ENCODE results near the gene CYBB.

CYBB gene

GRCh38 chrX:37785569-37785968 lies 5.7 kb downstream of the CYBB start:
- DNase-seq (ENCODE audit: low read depth, low spot score): no peak

- DNase-seq (ENCODE audit: low read depth, low spot score): no peak
These were observed 7.0 kb downstream of the CYBB start for GRCh38 chrX:37786624-37787422.

- no peak for DNase-seq (ENCODE audit: low read depth, low spot score)
These were observed 7.6 kb downstream of the CYBB start for GRCh38 chrX:37787423-37787869.

DNA sequence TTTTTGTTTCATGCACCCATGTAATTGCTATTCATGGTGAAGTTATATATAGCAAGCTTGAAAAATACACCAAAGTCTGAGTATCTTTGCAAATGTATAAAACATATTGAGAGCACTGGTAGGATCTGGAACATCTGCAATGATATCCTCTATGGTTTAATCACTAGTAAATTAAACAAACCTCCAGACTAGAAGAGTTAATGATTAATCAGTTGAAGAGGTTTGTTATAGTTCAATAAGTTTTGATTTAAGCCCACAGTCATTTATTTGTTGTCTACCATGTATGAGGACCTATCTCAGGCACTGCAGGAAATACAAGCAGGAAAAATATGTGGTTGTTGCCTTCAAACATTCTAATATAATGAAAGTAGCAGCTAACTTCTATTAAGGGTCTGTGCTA lies 16.5 kb downstream of the CYBB start:
- no peak for DNase-seq (ENCODE audit: low read depth, low spot score)

GRCh38 chrX:37796805-37797204 lies 16.9 kb downstream of the CYBB start:
- no peak for DNase-seq (ENCODE audit: low read depth, low spot score)

- no peak for DNase-seq (ENCODE audit: low read depth, low spot score)
These were observed 20.1 kb downstream of the CYBB start for GRCh38 chrX:37799936-37800335.

GRCh38 chrX:37800717-37801116 lies 20.9 kb downstream of the CYBB start:
- no peak for DNase-seq (ENCODE audit: low read depth, low spot score)

GRCh38 chrX:37802028-37802427 lies 22.2 kb downstream of the CYBB start:
- no peak for DNase-seq (ENCODE audit: low read depth, low spot score)

DNA sequence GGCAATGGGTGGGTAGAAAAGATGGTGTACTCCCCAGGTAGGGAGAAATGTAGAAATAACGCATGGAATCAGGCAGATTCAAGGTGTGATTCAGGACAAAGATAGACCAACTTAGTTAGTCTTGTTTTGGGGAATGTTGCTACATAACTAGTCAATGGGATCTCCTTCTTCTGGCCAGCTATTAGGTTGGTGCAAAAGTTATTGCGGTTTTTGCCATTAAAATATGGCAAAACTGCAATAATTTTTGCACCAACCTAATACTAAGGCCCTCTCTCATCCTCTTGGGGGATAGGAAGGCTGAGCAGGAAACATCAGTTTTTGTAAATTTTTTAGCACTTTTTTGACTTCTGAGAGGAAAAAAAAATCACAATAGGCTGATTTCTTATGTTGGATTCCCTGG lies 23.2 kb downstream of the CYBB start:
- no peak for DNase-seq (ENCODE audit: low read depth, low spot score)

DNA sequence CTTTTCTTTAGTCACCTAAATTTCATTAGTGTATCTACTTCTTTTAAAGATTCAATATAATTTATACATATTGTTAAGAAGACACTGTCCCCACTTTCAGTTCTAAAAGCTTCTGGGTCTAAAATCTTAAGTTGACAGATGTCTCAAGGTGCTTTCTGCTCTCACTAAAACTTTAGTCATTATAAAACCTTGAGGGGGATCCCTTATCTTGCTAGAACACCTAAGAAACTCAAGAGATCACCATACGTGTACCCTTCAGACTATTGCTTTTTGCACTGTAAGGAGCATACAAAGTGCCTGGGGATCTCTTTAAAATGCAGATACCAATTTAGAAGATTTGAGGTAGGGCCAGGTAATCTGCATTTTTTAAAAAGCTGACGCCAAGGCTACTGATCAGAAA lies 30.1 kb downstream of the CYBB start:
- DNase-seq (ENCODE audit: low read depth, low spot score): no peak

DNA sequence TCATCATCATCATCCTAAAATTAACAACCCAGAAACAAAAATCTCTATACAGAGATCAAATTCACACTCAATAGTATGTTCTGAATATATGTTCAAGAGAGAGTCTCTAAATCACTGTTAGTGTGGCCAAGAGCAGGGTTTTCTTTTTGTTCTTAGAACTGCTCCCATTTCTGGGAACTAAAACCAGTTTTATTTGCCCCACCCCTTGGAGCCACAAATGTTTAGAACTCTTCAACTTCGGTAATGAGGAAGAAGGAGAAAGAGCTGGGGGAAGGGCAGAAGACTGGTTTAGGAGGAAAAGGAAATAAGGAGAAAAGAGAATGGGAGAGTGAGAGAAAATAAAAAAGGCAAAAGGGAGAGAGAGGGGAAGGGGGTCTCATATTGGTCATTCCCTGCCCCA lies 32.3 kb downstream of the CYBB start:
- DNase-seq (ENCODE audit: low read depth, low spot score): no peak

GRCh38 chrX:37813570-37813969 lies 33.7 kb downstream of the CYBB start:
- no peak for DNase-seq (ENCODE audit: low read depth, low spot score)

DNA sequence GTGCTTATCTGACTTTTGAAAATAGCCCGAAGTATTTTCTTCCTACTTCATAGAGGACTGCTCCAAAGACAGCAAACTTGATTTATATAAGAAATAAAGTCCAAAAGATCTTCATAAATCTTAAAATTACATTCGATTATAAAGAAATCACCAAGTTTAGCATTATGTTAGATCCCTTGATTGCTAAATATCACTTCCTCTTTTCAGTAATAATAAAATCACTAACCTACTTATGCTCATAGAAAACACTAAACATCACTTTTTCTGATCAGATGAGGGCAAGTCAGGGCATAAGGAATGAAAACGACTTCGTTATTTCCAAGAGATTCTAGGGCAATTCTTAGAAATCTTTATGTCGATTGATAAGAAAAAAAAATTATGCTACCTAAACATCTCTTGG lies 35.5 kb downstream of the CYBB start:
- no peak for DNase-seq (ENCODE audit: low read depth, low spot score)

DNA sequence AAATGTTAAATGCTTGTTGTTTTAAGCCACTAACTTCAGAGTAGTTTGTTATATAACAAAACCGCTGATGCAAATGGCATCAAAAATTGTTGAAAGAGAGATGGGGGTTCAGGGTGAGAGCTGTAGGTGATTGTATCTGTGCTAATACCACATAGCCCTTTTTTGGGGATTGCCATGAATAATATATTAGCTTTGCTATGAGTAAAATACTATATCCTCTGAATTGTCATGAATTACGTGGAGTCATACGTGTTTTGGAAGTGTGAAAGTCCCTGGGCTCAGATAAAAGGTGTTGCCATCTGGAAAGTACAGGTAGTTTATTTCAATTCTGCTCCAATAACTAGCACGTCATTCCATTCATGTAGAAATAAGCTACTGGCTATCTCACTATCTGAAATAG lies 36.9 kb downstream of the CYBB start:
- DNase-seq (ENCODE audit: low read depth, low spot score): no peak

GRCh38 chrX:37817176-37817575 lies 37.3 kb downstream of the CYBB start:
- DNase-seq (ENCODE audit: low read depth, low spot score): no peak

DNA sequence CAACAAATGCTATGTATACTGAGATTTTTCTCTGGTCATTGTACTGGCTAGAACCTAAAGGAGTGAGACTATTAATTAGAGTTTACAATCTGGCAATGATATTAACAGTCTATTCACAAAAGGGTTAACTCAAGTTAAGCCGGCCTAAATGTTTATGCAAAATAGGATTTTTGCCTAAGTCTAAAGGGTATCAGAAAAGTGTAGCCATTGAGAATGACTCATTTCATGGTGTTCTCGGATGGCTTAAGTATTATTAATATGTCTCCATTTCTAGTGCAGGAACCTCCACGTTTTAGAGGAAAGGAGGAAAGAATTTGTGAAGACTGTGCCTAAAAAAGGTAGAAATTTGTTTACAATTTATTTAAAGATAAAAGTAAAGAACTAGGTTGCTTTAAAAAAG lies 37.7 kb downstream of the CYBB start:
- DNase-seq (ENCODE audit: low read depth, low spot score): no peak

- no peak for DNase-seq (ENCODE audit: low read depth, low spot score)
These were observed 38.2 kb downstream of the CYBB start for GRCh38 chrX:37818031-37818430.

GRCh38 chrX:37820646-37821045 lies 40.8 kb downstream of the CYBB start:
- no peak for DNase-seq (ENCODE audit: low read depth, low spot score)

GRCh38 chrX:37824491-37825214 lies 44.8 kb downstream of the CYBB start:
- no peak for DNase-seq (ENCODE audit: low read depth, low spot score)

DNA sequence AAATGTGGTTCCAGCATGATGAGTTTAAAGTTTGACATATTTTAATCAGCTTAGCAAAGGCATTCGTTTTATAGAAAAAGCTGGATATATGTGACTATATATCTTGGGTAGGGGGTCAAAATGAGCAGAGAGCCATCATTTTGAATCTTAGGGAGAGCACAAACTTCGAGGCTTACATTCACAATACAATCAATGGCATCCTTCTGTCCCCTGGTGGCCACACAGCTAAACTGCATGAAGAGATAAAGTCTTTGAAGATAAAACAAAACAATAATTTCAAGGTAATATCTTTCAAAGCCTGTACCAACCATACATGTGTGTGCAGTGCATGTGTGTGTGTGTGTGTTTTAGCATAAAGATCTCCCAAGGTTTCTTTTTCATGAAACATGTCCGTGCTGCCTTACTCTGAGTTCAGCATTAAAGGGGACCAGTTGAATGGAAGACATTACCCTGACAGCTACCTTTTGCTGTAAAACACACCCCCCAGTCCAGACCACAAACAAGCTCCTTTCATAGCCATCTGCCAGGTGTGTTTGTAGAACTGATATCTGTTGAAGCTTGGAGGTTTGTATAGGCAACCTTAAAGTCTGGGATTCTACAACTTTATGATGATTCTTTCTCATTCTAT lies 45.5 kb downstream of the CYBB start:
- peak; percentile 22 for DNase-seq (ENCODE audit: low read depth, low spot score)

- DNase-seq (ENCODE audit: low read depth, low spot score): no peak
These were observed 49.9 kb downstream of the CYBB start for GRCh38 chrX:37829721-37830120.

GRCh38 chrX:37830371-37830770 lies 50.5 kb downstream of the CYBB start:
- DNase-seq (ENCODE audit: low read depth, low spot score): no peak

- no peak for DNase-seq (ENCODE audit: low read depth, low spot score)
These were observed 55.1 kb downstream of the CYBB start for GRCh38 chrX:37834937-37835336.
